Measurements from ENCODE around the gene USP9X.
"Not testable (repeated sequence)": the region's sequence is repeated elsewhere in the genome, so short reads cannot be mapped to it uniquely, and the experiment has no call there.

The USP9X gene

GRCh38 chrX:41131766-41132165, 46.5 kb downstream of the USP9X start:
- DNase-seq: no peak

GRCh38 chrX:41133551-41133950, 48.3 kb downstream of the USP9X start:
- DNase-seq: no peak

- DNase-seq: no peak
Observed at GRCh38 chrX:41137589-41137988, 52.3 kb downstream of the USP9X start.

GRCh38 chrX:41142130-41142910, 57.1 kb downstream of the USP9X start:
- no peak for DNase-seq

- DNase-seq: no peak
Observed at GRCh38 chrX:41144873-41145272, 59.6 kb downstream of the USP9X start.

GRCh38 chrX:41145920-41146608, 60.8 kb downstream of the USP9X start:
- no peak for DNase-seq

GRCh38 chrX:41148553-41148952, 63.3 kb downstream of the USP9X start:
- DNase-seq: no peak

- DNase-seq: no peak
Observed at GRCh38 chrX:41150043-41150442, 64.8 kb downstream of the USP9X start.

- DNase-seq: not testable (repeated sequence)
Observed at GRCh38 chrX:41151726-41152125, 66.5 kb downstream of the USP9X start.

- no peak for DNase-seq
Observed at GRCh38 chrX:41152221-41152620, 67.0 kb downstream of the USP9X start.

GRCh38 chrX:41153448-41153847, 68.2 kb downstream of the USP9X start:
- DNase-seq: no peak

GRCh38 chrX:41153957-41154356, 68.7 kb downstream of the USP9X start:
- no peak for DNase-seq

GRCh38 chrX:41164449-41164848, 79.2 kb downstream of the USP9X start:
- DNase-seq: no peak

GRCh38 chrX:41167888-41168287, 82.6 kb downstream of the USP9X start:
- DNase-seq: no peak

- no peak for DNase-seq
Observed at GRCh38 chrX:41176263-41176662, 91.0 kb downstream of the USP9X start.

- no peak for DNase-seq
Observed at GRCh38 chrX:41177297-41177696, 92.1 kb downstream of the USP9X start.

GRCh38 chrX:41178201-41178600, 93.0 kb downstream of the USP9X start:
- DNase-seq: no peak

- DNase-seq: no peak
Observed at GRCh38 chrX:41180194-41180908, 95.1 kb downstream of the USP9X start.

GRCh38 chrX:41184312-41184711, 99.1 kb downstream of the USP9X start:
- no peak for DNase-seq

GRCh38 chrX:41186946-41187345, 101.7 kb downstream of the USP9X start:
- DNase-seq: not testable (repeated sequence)

- DNase-seq: no peak
Observed at GRCh38 chrX:41189156-41189555, 103.9 kb downstream of the USP9X start.

- DNase-seq: no peak
Observed at GRCh38 chrX:41192880-41193279, 107.6 kb downstream of the USP9X start.

- no peak for DNase-seq
Observed at GRCh38 chrX:41198410-41198809, 113.2 kb downstream of the USP9X start.

GRCh38 chrX:41200785-41201184, 115.5 kb downstream of the USP9X start:
- no peak for DNase-seq
